HCT116 (cell line): ENCODE data around the gene GRAP. TPM values are rescaled to one million over a fixed set of nuclear protein-coding genes. Genes with fewer than 3 reads are reported as not detected.

ENCODE experiments used
- ATAC-seq: fragments of 200-7000 bp; cut with Tn5 transposase; 2 replicates; pipeline ENCODE4 v1.9.1; 2020; ENCODE audit warnings: mild to moderate bottlenecking, moderate library complexity
- BruUV-seq: library from RNA; stranded (reverse); fragments of 400-500 nt; replicated peaks from 2 replicates; lab custom pipeline; 2021; lab: Mats Ljungman, UMichigan
- CTCF ChIA-PET: fragments of 300-600 bp; sonication (Branson Sonifier 250); formaldehyde crosslinking; loops from one replicate; lab custom pipeline; 2021; ENCODE audit warnings: antibody characterized with exemption; lab: Charles Lee
- POLR2A ChIA-PET: fragments of 300-600, 350-600 bp; sonication (Branson Sonifier 250); formaldehyde crosslinking; loops from one replicate; lab custom pipeline; 2021; ENCODE audit warnings: antibody characterized with exemption; lab: Charles Lee
- RAD21 ChIA-PET, 2 experiments: fragments of 300-600 bp; sonication (Branson Sonifier 250); formaldehyde crosslinking; loops; one replicate each; lab custom pipeline; 2023; ENCODE audit warnings: low total read pairs in 2 of 2; ENCODE audit not compliant: uncharacterized antibody in 2 of 2, unreplicated experiment in 2 of 2, low non-redundant PET in 1 of 2; lab: Charles Lee
- DNase-seq: peaks from one replicate; pipeline ENCODE4 v3.0.0-alpha.2; 2010; ENCODE audit warnings: low read depth, low spot score
- H2AFZ ChIP-seq: fragments of 200-600 bp; shearing (Covaris generic), sonication (generic); 2 replicates; pipeline ENCODE4 v1.6.1; 2017; ENCODE audit warnings: low read depth, mixed run types, mixed read lengths, antibody characterized with exemption, low read length; ENCODE audit not compliant: poor library complexity, severe bottlenecking
- H3K27ac ChIP-seq: 2 replicates; pipeline ENCODE4 v1.5.1; 2012; ENCODE audit warnings: low read depth, low read length
- H3K27me3 ChIP-seq: fragments of 200-600 bp; sonication (generic); 2 replicates; pipeline ENCODE4 v1.6.1; 2016; ENCODE audit warnings: mixed run types, low read length, mixed read lengths; ENCODE audit not compliant: insufficient read depth
- H3K36me3 ChIP-seq, 2 experiments: fragments of 200-500 bp in 1 of 2; fragments of 200-600 bp in 1 of 2; sonication (Bioruptor generic) in 1 of 2; sonication (generic) in 1 of 2; 2 replicates each; pipeline versions ENCODE4 v1.5.1 to v1.6.1; 2014 to 2016; ENCODE audit warnings: low read length in 2 of 2, inconsistent platforms in 1 of 2, mixed read lengths in 1 of 2, mixed run types in 1 of 2; ENCODE audit not compliant: insufficient read depth in 2 of 2, control insufficient read depth in 1 of 2
- H3K4me1 ChIP-seq, 2 experiments: fragments of 200-600 bp in 1 of 2; sonication (generic) in 1 of 2; 2 replicates each; pipeline versions ENCODE4 v1.5.1 to v1.6.1; 2012 to 2017; ENCODE audit warnings: low read length in 2 of 2, inconsistent platforms in 1 of 2, mild to moderate bottlenecking in 1 of 2, mixed read lengths in 1 of 2, mixed run types in 1 of 2, moderate library complexity in 1 of 2; ENCODE audit not compliant: insufficient read depth in 2 of 2, control insufficient read depth in 1 of 2
- H3K4me2 ChIP-seq: fragments of 200-600 bp; sonication (generic); 2 replicates; pipeline ENCODE4 v1.6.1; 2017; ENCODE audit warnings: mixed run types, low read length, mixed read lengths
- H3K4me3 ChIP-seq, 2 experiments: fragments of 200-600 bp in 1 of 2; sonication (generic) in 1 of 2; replicated peaks in 1 of 2; 2 replicates each; pipeline ENCODE4 v1.5.1; 2011 to 2016; ENCODE audit warnings: low read length in 2 of 2, control low read depth in 1 of 2, low read depth in 1 of 2, mild to moderate bottlenecking in 1 of 2, mixed read lengths in 1 of 2, mixed run types in 1 of 2
- H3K79me2 ChIP-seq: fragments of 200-600 bp; sonication (generic); 2 replicates; pipeline ENCODE4 v1.6.1; 2017; ENCODE audit warnings: mild to moderate bottlenecking, mixed run types, low read length, moderate library complexity, mixed read lengths; ENCODE audit not compliant: insufficient read depth
- H3K9ac ChIP-seq: fragments of 200-600 bp; sonication (generic); 2 replicates; pipeline ENCODE4 v1.6.1; 2016; ENCODE audit warnings: low read length, mixed read lengths
- H3K9me2 ChIP-seq: fragments of 200-600 bp; sonication (generic), shearing (Covaris generic); 2 replicates; pipeline ENCODE4 v1.6.1; 2017; ENCODE audit warnings: mixed run types, mild to moderate bottlenecking, moderate library complexity; ENCODE audit not compliant: insufficient read depth
- H3K9me3 ChIP-seq, 2 experiments: fragments of 200-500 bp in 1 of 2; fragments of 200-600 bp in 1 of 2; sonication (Bioruptor generic) in 1 of 2; sonication (generic) in 1 of 2; 2 replicates each; pipeline ENCODE4 v1.6.1; 2014 to 2017; ENCODE audit warnings: low read length in 2 of 2, mixed read lengths in 2 of 2, inconsistent platforms in 1 of 2, low read depth in 1 of 2, mild to moderate bottlenecking in 1 of 2, mixed run types in 1 of 2, moderate library complexity in 1 of 2; ENCODE audit not compliant: control insufficient read depth in 1 of 2, insufficient read depth in 1 of 2
- H4K20me1 ChIP-seq: fragments of 200-600 bp; sonication (generic), shearing (Covaris generic); 2 replicates; pipeline ENCODE4 v1.6.1; 2017; ENCODE audit warnings: mixed run types, mild to moderate bottlenecking, moderate library complexity; ENCODE audit not compliant: insufficient read depth
- ATF3 ChIP-seq: IDR thresholded peaks from 2 replicates; pipeline ENCODE4 v1.6.1; 2012
- CBX3 ChIP-seq: IDR thresholded peaks from 2 replicates; pipeline ENCODE4 v1.6.1; 2012; ENCODE audit warnings: low read depth
- CTCF ChIP-seq, 3 experiments: fragments of 200-600 bp in 1 of 3; sonication (generic) in 1 of 3; IDR thresholded peaks in 2 of 3; conservative IDR thresholded peaks in 1 of 3; 2 replicates each; pipeline ENCODE4 v1.5.1; 2012 to 2017; ENCODE audit warnings: low read depth in 2 of 3, low read length in 2 of 3, antibody characterized with exemption in 1 of 3, borderline replicate concordance in 1 of 3, control low read depth in 1 of 3, mild to moderate bottlenecking in 1 of 3, mixed read lengths in 1 of 3, mixed run types in 1 of 3, moderate library complexity in 1 of 3; ENCODE audit not compliant: insufficient read depth in 1 of 3
- EGR1 ChIP-seq: IDR thresholded peaks from 2 replicates; pipeline ENCODE4 v1.6.1; 2012; ENCODE audit warnings: low read depth
- EZH2 ChIP-seq: fragments of 200-600 bp; sonication (generic); IDR thresholded peaks from 2 replicates; pipeline ENCODE4 v1.6.1; 2017; ENCODE audit warnings: antibody characterized with exemption, mixed run types
- FOSL1 ChIP-seq: IDR thresholded peaks from 2 replicates; pipeline ENCODE4 v1.6.1; 2012; ENCODE audit warnings: low read depth
- JUND ChIP-seq: IDR thresholded peaks from 2 replicates; pipeline ENCODE4 v1.6.1; 2012
- POLR2AphosphoS5 ChIP-seq: IDR thresholded peaks from 2 replicates; pipeline ENCODE4 v1.6.1; 2011; ENCODE audit warnings: mild to moderate bottlenecking, low read depth, low read length, moderate library complexity
- REST ChIP-seq: IDR thresholded peaks from 2 replicates; pipeline ENCODE4 v1.6.1; 2012; ENCODE audit warnings: low read depth
- SP1 ChIP-seq: IDR thresholded peaks from 2 replicates; pipeline ENCODE4 v1.6.1; 2012; ENCODE audit warnings: low read depth
- SRF ChIP-seq: IDR thresholded peaks from 2 replicates; pipeline ENCODE4 v1.6.1; 2012; ENCODE audit warnings: low read depth
- TCF7L2 ChIP-seq: IDR thresholded peaks from 2 replicates; pipeline ENCODE4 v1.7.0; 2011; ENCODE audit warnings: borderline replicate concordance, inconsistent platforms; ENCODE audit not compliant: insufficient read depth, insufficient read length; ENCODE audit errors: extremely low read depth
- YY1 ChIP-seq: IDR thresholded peaks from 2 replicates; pipeline ENCODE4 v1.6.1; 2011; ENCODE audit warnings: low read length, low read depth, moderate library complexity, mild to moderate bottlenecking; ENCODE audit not compliant: insufficient replicate concordance; ENCODE audit errors: extremely low read depth
- ZNF274 ChIP-seq: fragments of 200-500 bp; sonication (Bioruptor generic); IDR thresholded peaks from 2 replicates; pipeline ENCODE4 v1.6.1; 2014; ENCODE audit warnings: mild to moderate bottlenecking, low read depth, low read length, inconsistent platforms
- intact Hi-C: fragments of 100-400 bp; cut with micrococcal nuclease; formaldehyde crosslinking; loops from 2 replicates; pipeline ENCODE4 v1.10.0; 2022
- total RNA-seq: library from RNA; stranded (reverse); gene quantifications from one replicate; pipeline ENCODE4 v1.2.1, GENCODE V29; 2021; ENCODE audit not compliant: unreplicated experiment

The GRAP gene
- total RNA-seq, 1 experiment from 2014 or later = 0.27 TPM

- no peaks in the 10 kb centered on the region for H3K9me2 ChIP-seq
- H3K36me3 ChIP-seq = no peaks in the 10 kb centered on the region
Measured at GRCh38 chr17:19013806-19014627, 32.7 kb downstream of the GRAP start.

More at GRCh38 chr17:19013806-19014627, 32.7 kb downstream of the GRAP start:
- no TSS peak for BruUV-seq
- Histone ChIP-seq H2AFZ (no peak overlapping the region), H4K20me1 (no peaks in the 10 kb centered on the region), H3K27me3 (no peaks in the 10 kb centered on the region), H3K4me3 (no peak overlapping the region), H3K9ac (no peak overlapping the region), H3K9me3 (no peaks in the 10 kb centered on the region), H3K27ac (no peak overlapping the region), H3K79me2 (no peaks in the 10 kb centered on the region), H3K4me2 (no peak overlapping the region), H3K4me1 (peaks cover 4 to 19% of the 10 kb centered on the region in 2 experiments; a peak in 3 of 4 replicates)
- no peak for DNase-seq
- POLR2A ChIA-PET = no interaction called here
- RAD21 ChIA-PET = no interaction called here
- TF ChIP-seq CBX3 = no peak
- TF ChIP-seq TCF7L2 = no peak
- no peak for TF ChIP-seq ATF3
- no peak for TF ChIP-seq POLR2AphosphoS5
- TF ChIP-seq SRF = no peak
- TF ChIP-seq JUND = no peak
- TF ChIP-seq SP1 = no peak
- no peak for TF ChIP-seq EGR1
- no peak for TF ChIP-seq EZH2
- no peak for TF ChIP-seq YY1
- TF ChIP-seq CTCF (IDR thresholded peaks at IDR 0.05 in 2 of 3, conservative IDR thresholded peaks at IDR 0.05 in 1 of 3; ENCODE audit: borderline replicate concordance in 1 of 3, insufficient read depth in 1 of 3, low read depth in 2 of 3, low read length in 2 of 3) = no peak
- TF ChIP-seq ZNF274 = no peak
- no peak for TF ChIP-seq FOSL1
- no peak for TF ChIP-seq REST
- ATAC-seq = no peak
- CTCF ChIA-PET = no interaction called here
- intact Hi-C loops = no loop called here
